Hepatocyte (in vitro differentiated cells): ENCODE results near the gene HNMT. TPM values are rescaled to one million over a fixed set of nuclear protein-coding genes. Genes with fewer than 3 reads are reported as not detected.

Experiments used
- DNase-seq: peaks from one replicate; pipeline ENCODE4 v3.0.0-alpha.2; 2016; ENCODE audit warnings: low spot score
- H2AFZ ChIP-seq: fragments of 200-600 bp; sonication (generic); 2 replicates; pipeline ENCODE4 v1.6.0; 2016; ENCODE audit warnings: antibody characterized with exemption, mild to moderate bottlenecking
- H3K27ac ChIP-seq: fragments of 200-600 bp; sonication (generic); 2 replicates; pipeline ENCODE4 v1.5.1; 2016; ENCODE audit warnings: mild to moderate bottlenecking
- H3K27me3 ChIP-seq: fragments of 200-600 bp; sonication (generic); 2 replicates; pipeline ENCODE4 v1.6.1; 2016
- H3K36me3 ChIP-seq: fragments of 200-600 bp; sonication (generic); replicated peaks from 2 replicates; pipeline ENCODE4 v1.5.1; 2016; ENCODE audit warnings: low read depth; ENCODE audit not compliant: insufficient read depth
- H3K4me1 ChIP-seq: fragments of 200-600 bp; sonication (generic); 2 replicates; pipeline ENCODE4 v1.5.1; 2016; ENCODE audit warnings: mild to moderate bottlenecking, moderate library complexity; ENCODE audit not compliant: insufficient read depth
- H3K4me2 ChIP-seq: fragments of 200-600 bp; sonication (generic); 2 replicates; pipeline ENCODE4 v1.6.0; 2016
- H3K4me3 ChIP-seq: fragments of 200-600 bp; sonication (generic); 2 replicates; pipeline ENCODE4 v1.5.1; 2016; ENCODE audit warnings: mild to moderate bottlenecking
- H3K79me2 ChIP-seq: fragments of 200-600 bp; sonication (generic); 2 replicates; pipeline ENCODE4 v1.6.0; 2017; ENCODE audit warnings: mild to moderate bottlenecking
- H3K9me2 ChIP-seq: fragments of 200-600 bp; sonication (generic); replicated peaks from 2 replicates; pipeline ENCODE4 v1.6.0; 2017; ENCODE audit warnings: mild to moderate bottlenecking; ENCODE audit not compliant: insufficient read depth
- H3K9me3 ChIP-seq: fragments of 200-600 bp; sonication (generic); 2 replicates; pipeline ENCODE4 v1.5.1; 2016; ENCODE audit warnings: low read depth, mild to moderate bottlenecking
- H4K20me1 ChIP-seq: fragments of 200-600 bp; sonication (generic); 2 replicates; pipeline ENCODE4 v1.6.0; 2016; ENCODE audit warnings: mild to moderate bottlenecking; ENCODE audit not compliant: insufficient read depth, poor library complexity, severe bottlenecking
- EZH2 ChIP-seq: fragments of 200-600 bp; sonication (generic); IDR thresholded peaks from 2 replicates; pipeline ENCODE4 v1.6.1; 2016; ENCODE audit warnings: antibody characterized with exemption, mild to moderate bottlenecking, borderline replicate concordance
- EZH2phosphoT487 ChIP-seq: fragments of 200-600 bp; sonication (generic); IDR thresholded peaks from one replicate; pipeline ENCODE4 v1.6.1; 2018; ENCODE audit warnings: antibody characterized with exemption, mild to moderate bottlenecking, low read depth, moderate library complexity; ENCODE audit not compliant: unreplicated experiment, severe bottlenecking
- WGBS: methylation state at CpG from one replicate; pipeline ENCODE4 v1.1.6; 2016; ENCODE audit warnings: low lambda C conversion rate; ENCODE audit errors: missing lambda C conversion rate; 5-methylcytosine and 5-hydroxymethylcytosine counted together
- polyA plus RNA-seq: library from polyadenylated mRNA; unstranded; fragments of >200 nt; fragmentation: Nextera tagmentation; extraction: Ambion mirVana; gene quantifications from 2 replicates; pipeline ENCODE4 v1.2.1, GENCODE V29; 2016
- total RNA-seq: library from RNA; depleted of rRNA; stranded (reverse); fragments of >200 nt; gene quantifications from 2 replicates; pipeline ENCODE4 v1.2.3, GENCODE V29; 2014
- TF ChIP-seq, protein P1 (sequence below): fragments of 200-600 bp; sonication (generic); IDR thresholded peaks from 2 replicates; pipeline ENCODE4 v1.5.1; 2016; ENCODE audit warnings: antibody characterized with exemption, mild to moderate bottlenecking; ENCODE audit not compliant: poor library complexity

Gene HNMT
- total and polyA plus RNA-seq, 2 experiments from 2014 or later = 23.4 to 26.3 TPM

GRCh38 chr2:137938204-137938603 lies 26.1 kb upstream of the HNMT start:
- Histone ChIP-seq H3K27ac (no peak overlapping the region), H3K4me2 (no peak overlapping the region)
- TF ChIP-seq EZH2 (no peak), EZH2phosphoT487 (no peak)
- TF ChIP-seq, protein P1, sequence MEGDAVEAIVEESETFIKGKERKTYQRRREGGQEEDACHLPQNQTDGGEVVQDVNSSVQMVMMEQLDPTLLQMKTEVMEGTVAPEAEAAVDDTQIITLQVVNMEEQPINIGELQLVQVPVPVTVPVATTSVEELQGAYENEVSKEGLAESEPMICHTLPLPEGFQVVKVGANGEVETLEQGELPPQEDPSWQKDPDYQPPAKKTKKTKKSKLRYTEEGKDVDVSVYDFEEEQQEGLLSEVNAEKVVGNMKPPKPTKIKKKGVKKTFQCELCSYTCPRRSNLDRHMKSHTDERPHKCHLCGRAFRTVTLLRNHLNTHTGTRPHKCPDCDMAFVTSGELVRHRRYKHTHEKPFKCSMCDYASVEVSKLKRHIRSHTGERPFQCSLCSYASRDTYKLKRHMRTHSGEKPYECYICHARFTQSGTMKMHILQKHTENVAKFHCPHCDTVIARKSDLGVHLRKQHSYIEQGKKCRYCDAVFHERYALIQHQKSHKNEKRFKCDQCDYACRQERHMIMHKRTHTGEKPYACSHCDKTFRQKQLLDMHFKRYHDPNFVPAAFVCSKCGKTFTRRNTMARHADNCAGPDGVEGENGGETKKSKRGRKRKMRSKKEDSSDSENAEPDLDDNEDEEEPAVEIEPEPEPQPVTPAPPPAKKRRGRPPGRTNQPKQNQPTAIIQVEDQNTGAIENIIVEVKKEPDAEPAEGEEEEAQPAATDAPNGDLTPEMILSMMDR = no peak

DNA sequence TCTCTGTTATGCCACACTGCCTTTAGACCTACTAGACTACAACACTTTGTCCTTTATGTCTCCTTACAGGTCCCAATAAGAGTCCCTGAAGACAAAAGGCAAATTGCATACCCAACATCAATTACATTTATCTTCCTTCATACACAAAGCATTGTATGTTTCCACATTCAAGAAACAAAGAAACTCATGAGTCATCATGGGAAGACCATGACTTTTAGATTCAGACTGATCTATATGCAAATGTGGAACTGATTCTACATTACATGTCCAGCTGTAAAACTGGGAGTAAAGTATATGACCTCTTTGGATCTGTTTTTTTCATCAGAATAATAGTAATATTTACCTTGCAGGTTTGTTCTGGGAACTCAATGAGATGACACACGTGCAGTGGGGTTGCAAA lies 25.2 kb upstream of the HNMT start:
- H3K27ac ChIP-seq = no peak overlapping the region
- no peaks in the 10 kb centered on the region for H3K9me3 ChIP-seq
- TF ChIP-seq EZH2phosphoT487 (no peak), EZH2 (no peak)
- TF ChIP-seq, protein P1 = no peak
- no peak for DNase-seq
- no peaks in the 10 kb centered on the region for H3K36me3 ChIP-seq
- no peaks in the 10 kb centered on the region for H3K9me2 ChIP-seq
- 96% methylated on average over 1 of the region's 1 CpG for WGBS
- H4K20me1 ChIP-seq = no peaks in the 10 kb centered on the region
- H2AFZ ChIP-seq = no peak overlapping the region
- no peaks in the 10 kb centered on the region for H3K79me2 ChIP-seq
- no peaks in the 10 kb centered on the region for H3K27me3 ChIP-seq
- H3K4me3 ChIP-seq = no peak overlapping the region
- peaks cover 36% of the 10 kb centered on the region for H3K4me1 ChIP-seq
- H3K4me2 ChIP-seq = no peak overlapping the region

More at GRCh38 chr2:137938204-137938603, 26.1 kb upstream of the HNMT start:
- no peak for DNase-seq
- no peaks in the 10 kb centered on the region for H3K9me3 ChIP-seq
- H4K20me1 ChIP-seq = no peaks in the 10 kb centered on the region
- no peaks in the 10 kb centered on the region for H3K27me3 ChIP-seq
- H3K4me1 ChIP-seq = peaks cover 32% of the 10 kb centered on the region
- no peaks in the 10 kb centered on the region for H3K36me3 ChIP-seq
- no peak overlapping the region for H2AFZ ChIP-seq
- H3K4me3 ChIP-seq = no peak overlapping the region
- H3K79me2 ChIP-seq = no peaks in the 10 kb centered on the region
- no peaks in the 10 kb centered on the region for H3K9me2 ChIP-seq
- 53% methylated on average over 4 of the region's 4 CpGs for WGBS

DNA sequence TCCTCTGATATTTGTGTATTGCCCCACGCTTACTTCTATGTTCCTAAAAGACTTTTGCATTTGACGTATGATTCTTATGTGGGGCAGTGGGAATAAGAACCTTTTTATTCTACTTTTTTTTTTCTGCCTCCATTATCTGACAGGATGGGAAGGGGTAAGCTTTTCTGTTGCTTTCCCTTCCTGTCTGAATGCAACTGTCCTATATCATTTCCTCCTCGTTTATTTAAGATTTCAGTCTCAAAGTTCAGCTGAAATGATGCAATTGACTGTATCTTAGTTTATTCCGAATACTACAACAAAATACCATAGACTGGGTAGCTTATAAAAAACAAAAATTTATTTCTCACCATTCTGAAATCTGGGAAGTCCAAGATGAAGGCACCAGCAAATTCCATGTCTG lies 24.1 kb upstream of the HNMT start:
- no peak overlapping the region for H2AFZ ChIP-seq
- no peak overlapping the region for H3K4me2 ChIP-seq
- H3K9me2 ChIP-seq = no peaks in the 10 kb centered on the region
- DNase-seq = no peak
- no peaks in the 10 kb centered on the region for H3K79me2 ChIP-seq
- no peaks in the 10 kb centered on the region for H3K36me3 ChIP-seq
- H3K4me1 ChIP-seq = peaks cover 44% of the 10 kb centered on the region
- H3K9me3 ChIP-seq = no peaks in the 10 kb centered on the region
- H4K20me1 ChIP-seq = no peaks in the 10 kb centered on the region
- H3K27me3 ChIP-seq = no peaks in the 10 kb centered on the region
- WGBS = 84% methylated on average over 4 of the region's 4 CpGs
- no peak overlapping the region for H3K4me3 ChIP-seq
- no peak overlapping the region for H3K27ac ChIP-seq
- TF ChIP-seq EZH2phosphoT487 = no peak
- TF ChIP-seq, protein P1 = no peak
- TF ChIP-seq EZH2 = no peak
